HepG2 (cell line): ENCODE measurements around the gene FITM1. TPM values are rescaled to one million over a fixed set of nuclear protein-coding genes. Genes with fewer than 3 reads are reported as not detected.

ENCODE experiments used
- KMT2B ChIP-seq: IDR thresholded peaks from 2 replicates; pipeline ENCODE4 v1.6.1; 2016; ENCODE audit warnings: missing genetic modification reagents, missing compliant biosample characterization
- NFIB ChIP-seq: sonication (generic); formaldehyde crosslinking; IDR thresholded peaks from 2 replicates; pipeline ENCODE4 v1.9.0; 2021; ENCODE audit warnings: missing genetic modification reagents, mild to moderate bottlenecking, borderline replicate concordance
- SMAD9 ChIP-seq: sonication (generic); formaldehyde crosslinking; IDR thresholded peaks from 2 replicates; pipeline ENCODE4 v1.5.1; 2020; ENCODE audit warnings: mild to moderate bottlenecking, missing genetic modification reagents
- ZNF782 ChIP-seq: sonication (generic); formaldehyde crosslinking; IDR thresholded peaks from 2 replicates; pipeline ENCODE4 v1.4.0; 2020; ENCODE audit warnings: missing genetic modification reagents, mild to moderate bottlenecking, borderline replicate concordance
- polyA plus RNA-seq, 8 experiments: library from polyadenylated mRNA; depleted of rRNA in 3 of 8; stranded (reverse) in 7 of 8; unstranded in 1 of 8; fragments of >200 nt; fragmentation: Illumina TruSeq in 4 of 8; extraction: Trizol in 4 of 8; gene quantifications; 2 replicates each; pipeline versions ENCODE4 v1.2.1 to v1.2.3, GENCODE V29; 2011 to 2016; ENCODE audit warnings: low read depth in 4 of 8, missing spikeins in 1 of 8, mixed read lengths in 1 of 8; ENCODE audit not compliant: insufficient read depth in 1 of 8
- total RNA-seq, 5 experiments: library from RNA; depleted of rRNA; stranded (reverse); fragments of >200 nt; fragmentation: Illumina TruSeq; extraction: Trizol; gene quantifications; 2 replicates each; pipeline ENCODE4 v1.2.3, GENCODE V29; 2016; ENCODE audit warnings: low read depth in 1 of 5
- TF ChIP-seq, protein P1 (sequence below): sonication (generic); formaldehyde crosslinking; IDR thresholded peaks from 2 replicates; pipeline ENCODE4 v1.4.0; 2020; ENCODE audit warnings: missing genetic modification reagents
- TF ChIP-seq, protein P2 (sequence below): sonication (generic); formaldehyde crosslinking; IDR thresholded peaks from 2 replicates; pipeline ENCODE4 v1.4.0; 2020; ENCODE audit warnings: mild to moderate bottlenecking, missing genetic modification reagents

Gene FITM1
- total and polyA plus RNA-seq, 2 of the 13 experiments (the other 11 are each of a cell fraction or from before 2014, with no cell fraction given): 2.7 to 5.8 TPM

DNA sequence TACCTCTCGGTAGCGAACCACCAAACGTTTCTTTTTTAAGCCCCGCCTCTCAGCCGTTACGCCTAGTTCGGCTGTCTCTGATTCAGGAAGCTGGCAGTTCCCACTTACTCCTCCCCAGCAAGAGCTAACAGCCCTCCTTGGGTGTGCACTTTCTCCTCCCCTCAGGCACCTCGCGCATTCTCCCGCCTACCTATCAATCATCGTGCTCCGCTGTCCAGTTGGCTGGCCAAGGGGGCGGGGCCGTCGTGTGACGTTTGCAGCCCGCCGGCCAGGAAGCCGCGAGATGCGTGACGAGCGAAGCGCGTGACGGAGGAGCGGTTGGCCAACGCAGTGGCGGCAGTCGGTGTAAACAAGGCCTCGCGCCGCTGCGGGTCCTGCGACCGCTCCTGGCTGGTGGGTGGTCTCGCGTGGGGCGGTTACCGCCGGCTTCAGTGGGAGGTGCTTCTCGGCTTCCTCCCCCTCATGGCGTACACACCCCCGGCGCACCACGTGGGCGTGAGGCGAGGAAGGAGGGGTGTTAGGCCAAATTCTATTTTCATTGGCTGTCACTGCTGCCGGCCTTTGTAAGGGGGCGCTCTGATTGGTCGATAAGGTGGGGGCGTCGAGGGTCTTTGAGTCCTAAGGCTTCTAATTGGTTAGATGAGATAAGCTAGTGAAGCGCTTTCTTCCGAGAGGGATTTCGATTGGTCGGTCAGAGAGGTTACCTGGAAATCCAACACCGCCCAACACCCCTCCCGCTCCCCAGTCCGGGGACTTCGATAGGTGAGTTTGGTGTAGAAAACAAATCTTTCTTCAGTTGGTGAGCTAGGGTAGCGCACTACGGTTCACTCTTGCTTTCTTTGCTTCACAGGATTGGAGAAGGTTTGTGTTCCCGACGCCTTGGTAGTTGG, 15.7 kb upstream of the FITM1 start, which contains the start of the genes DCAF11 and NRL (continued):
- TF ChIP-seq ZNF782: peak; percentile 91
- TF ChIP-seq, protein P1, sequence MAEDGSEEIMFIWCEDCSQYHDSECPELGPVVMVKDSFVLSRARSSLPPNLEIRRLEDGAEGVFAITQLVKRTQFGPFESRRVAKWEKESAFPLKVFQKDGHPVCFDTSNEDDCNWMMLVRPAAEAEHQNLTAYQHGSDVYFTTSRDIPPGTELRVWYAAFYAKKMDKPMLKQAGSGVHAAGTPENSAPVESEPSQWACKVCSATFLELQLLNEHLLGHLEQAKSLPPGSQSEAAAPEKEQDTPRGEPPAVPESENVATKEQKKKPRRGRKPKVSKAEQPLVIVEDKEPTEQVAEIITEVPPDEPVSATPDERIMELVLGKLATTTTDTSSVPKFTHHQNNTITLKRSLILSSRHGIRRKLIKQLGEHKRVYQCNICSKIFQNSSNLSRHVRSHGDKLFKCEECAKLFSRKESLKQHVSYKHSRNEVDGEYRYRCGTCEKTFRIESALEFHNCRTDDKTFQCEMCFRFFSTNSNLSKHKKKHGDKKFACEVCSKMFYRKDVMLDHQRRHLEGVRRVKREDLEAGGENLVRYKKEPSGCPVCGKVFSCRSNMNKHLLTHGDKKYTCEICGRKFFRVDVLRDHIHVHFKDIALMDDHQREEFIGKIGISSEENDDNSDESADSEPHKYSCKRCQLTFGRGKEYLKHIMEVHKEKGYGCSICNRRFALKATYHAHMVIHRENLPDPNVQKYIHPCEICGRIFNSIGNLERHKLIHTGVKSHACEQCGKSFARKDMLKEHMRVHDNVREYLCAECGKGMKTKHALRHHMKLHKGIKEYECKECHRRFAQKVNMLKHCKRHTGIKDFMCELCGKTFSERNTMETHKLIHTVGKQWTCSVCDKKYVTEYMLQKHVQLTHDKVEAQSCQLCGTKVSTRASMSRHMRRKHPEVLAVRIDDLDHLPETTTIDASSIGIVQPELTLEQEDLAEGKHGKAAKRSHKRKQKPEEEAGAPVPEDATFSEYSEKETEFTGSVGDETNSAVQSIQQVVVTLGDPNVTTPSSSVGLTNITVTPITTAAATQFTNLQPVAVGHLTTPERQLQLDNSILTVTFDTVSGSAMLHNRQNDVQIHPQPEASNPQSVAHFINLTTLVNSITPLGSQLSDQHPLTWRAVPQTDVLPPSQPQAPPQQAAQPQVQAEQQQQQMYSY (CRISPR knock-in tag): no peak
- TF ChIP-seq, protein P2, sequence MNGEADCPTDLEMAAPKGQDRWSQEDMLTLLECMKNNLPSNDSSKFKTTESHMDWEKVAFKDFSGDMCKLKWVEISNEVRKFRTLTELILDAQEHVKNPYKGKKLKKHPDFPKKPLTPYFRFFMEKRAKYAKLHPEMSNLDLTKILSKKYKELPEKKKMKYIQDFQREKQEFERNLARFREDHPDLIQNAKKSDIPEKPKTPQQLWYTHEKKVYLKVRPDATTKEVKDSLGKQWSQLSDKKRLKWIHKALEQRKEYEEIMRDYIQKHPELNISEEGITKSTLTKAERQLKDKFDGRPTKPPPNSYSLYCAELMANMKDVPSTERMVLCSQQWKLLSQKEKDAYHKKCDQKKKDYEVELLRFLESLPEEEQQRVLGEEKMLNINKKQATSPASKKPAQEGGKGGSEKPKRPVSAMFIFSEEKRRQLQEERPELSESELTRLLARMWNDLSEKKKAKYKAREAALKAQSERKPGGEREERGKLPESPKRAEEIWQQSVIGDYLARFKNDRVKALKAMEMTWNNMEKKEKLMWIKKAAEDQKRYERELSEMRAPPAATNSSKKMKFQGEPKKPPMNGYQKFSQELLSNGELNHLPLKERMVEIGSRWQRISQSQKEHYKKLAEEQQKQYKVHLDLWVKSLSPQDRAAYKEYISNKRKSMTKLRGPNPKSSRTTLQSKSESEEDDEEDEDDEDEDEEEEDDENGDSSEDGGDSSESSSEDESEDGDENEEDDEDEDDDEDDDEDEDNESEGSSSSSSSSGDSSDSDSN (CRISPR knock-in tag): peak; percentile 16; the same call in 1 of the 2 replicates
- TF ChIP-seq NFIB (CRISPR knock-in tag): no peak
- TF ChIP-seq SMAD9 (CRISPR knock-in tag): peak; percentile 98
- TF ChIP-seq KMT2B (CRISPR knock-in tag): peak; percentile 96
